HUDEP-2 (cell line): Measurements from ENCODE around the gene NCL.
"Not testable (repeated sequence)": the region's sequence is repeated elsewhere in the genome, so short reads cannot be mapped to it uniquely, and the experiment has no call there.

ENCODE experiments used
- DNase-seq, 76 experiments: peaks; one replicate each; lab custom pipeline; 2025; ENCODE audit not compliant: unreplicated experiment in 76 of 76; lab: John Stamatoyannopoulos, UW

The NCL gene

DNA sequence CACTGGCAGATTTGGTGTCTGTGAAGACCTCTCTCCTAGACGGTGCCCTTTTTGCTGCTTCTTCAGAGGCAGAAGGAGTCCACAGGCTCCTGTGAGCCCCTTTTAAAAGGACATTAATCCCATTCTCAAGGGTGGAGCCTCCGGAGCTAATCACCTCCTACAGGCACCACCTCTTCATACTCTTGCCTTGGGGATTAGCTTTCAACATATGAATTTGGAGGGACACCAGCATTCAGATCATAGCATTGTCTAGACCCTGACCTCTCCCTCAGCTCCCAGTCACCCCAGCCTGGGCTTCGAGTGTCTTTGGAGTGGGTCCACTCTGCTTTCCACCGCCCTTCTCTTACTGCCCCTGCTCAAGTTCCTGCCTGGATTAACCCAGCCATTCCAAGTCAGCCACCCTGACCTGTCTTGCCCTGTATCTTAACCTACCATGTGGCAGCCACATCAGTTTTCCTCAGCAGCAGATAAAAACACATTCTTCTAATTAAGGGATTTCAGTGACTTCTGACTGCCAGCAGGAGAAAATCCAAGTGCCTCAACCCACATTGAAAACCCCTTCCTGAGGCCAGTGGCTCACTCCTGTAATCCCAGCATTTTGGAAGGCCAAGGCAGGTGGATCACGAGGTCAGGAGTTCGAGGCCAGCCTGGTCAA is 6.1 kb upstream of the NCL start:
- no peak for DNase-seq

DNA sequence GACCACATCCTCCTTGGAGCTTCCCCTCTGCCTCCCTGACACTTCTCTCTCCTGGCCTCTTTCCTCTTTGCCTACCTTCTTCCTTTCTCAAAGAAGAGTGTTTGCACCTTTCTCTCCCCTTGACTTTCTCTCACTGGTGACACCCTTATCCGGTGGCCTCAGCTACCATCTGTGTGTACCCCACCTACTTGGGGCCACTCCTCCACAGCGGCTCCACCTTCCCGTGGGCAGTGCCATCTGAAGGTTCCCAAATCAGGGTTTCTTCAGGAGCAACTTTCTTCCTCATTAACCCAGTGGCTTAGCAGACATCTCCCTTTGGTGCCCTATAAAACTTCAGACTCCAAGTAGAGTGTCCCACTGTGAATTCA is 5.3 kb upstream of the NCL start:
- DNase-seq, result peak in 8 of 76 experiments; percentile 4 to 32 (median 16)

DNA sequence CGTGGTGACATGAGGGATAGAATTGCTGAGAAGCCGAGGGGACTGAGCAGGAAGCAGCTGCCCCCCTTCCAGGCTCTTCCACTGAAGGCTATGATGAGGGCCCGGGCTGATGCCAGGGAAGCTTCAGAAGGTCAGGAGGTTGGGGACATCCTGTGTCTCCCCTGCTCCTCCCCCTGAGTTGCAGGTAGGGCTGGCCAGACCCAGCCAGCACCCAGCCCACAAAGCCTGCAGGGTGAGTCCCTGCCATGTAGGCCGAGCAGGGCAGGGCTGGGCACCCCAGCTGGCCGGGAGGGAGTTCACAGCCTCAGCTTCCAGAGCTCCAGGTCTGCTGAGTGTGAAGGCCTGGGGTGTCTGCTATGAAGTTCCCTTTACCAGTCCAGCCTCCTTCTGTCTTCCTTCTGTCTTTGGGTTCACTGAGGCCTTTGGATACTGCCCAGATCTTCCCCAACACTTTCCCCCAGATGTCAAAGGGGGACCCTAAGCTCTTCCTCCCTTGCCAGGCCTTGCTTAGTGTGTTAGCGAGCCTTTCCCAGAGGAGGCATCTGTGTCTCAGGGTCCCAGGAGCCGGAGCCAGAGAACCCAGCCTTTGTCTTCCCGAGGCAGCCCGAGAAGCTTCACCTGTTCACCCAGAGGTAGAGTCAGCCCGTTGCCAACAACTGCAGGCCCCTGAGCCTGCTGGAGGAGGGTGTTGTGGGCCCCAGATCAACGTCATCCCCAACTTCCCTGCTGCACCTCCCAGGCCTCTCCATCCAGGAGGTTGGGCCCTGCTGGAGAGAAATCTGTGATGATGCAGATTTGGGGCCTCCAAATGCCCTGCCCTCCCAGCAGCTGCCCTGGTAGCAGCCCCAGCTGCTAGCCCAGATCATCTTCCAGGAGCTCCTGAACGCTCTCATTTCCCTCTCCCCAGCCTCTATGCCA is 3.6 kb upstream of the NCL start:
- DNase-seq, result no peak

DNA sequence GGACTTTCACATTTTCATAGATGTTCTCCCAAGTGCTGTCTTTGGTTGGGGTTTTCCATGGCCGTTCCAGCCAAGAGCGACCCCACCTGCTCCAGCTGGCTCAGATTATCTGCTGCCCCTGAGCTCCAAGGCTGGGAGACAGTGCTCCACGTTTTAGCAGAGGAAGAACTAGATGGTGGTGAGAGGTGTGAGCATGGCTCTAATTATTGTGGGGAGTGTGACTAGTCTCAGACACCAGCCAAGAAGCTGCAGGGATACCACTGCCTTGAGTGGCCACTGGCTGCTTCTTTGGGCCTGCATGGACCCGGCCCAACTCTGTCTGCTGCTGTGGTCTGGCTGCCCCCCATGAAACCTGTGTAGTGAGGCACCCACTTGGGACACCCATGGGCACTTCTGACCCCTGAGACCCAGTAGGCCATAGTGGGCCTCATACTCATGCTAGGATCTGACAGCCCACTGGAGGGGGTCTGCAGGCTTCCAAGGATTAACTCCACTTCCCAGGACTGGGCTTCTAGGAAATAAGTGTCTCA is 2.8 kb upstream of the NCL start:
- no peak for DNase-seq

DNA sequence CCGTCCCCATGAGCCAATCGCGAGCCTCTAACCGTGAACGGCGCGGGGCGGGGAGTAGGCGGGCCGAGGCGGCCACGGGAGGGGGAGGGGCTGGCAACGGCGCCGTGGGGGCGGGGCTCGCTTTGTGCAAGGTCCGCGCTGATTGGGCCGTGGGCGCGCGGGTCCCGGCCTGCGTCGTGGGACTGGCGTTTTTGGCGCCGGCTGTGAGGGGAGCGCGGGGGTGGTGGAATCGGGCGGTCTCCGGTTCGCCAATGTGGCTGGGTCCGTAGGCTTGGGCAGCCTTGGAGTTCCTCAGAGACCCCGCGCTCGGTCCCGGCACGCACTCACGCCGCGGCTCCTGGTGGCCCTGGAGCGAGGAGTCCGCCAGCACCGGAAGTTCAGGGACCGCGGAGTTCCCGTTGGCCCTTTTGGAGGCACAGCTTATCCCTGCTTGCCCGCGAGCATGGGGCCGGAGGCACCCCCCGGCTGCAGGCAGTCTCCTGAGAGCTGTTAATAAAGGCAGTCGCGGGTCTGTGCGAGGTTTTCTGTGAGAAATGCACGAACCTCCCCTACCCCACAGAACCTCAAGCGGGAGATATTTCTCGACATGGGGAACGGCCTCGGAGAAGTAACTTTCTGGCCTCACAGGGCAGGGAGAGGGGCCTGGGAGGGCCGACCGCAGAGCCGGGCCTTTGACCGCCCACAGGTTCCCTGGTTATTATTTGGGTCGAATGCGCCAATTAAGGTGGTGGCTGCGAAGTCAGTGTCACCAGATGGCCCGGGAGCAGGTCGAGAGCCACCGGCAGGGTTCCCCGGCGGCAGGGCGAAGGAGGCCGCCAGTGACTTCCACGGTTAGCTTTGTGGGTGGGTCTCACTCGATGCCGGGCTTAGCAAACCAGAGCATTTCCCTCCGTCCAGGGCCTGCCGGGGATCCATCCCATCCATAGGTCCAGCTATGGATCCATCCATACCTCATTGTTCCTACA is 574 bp upstream of the NCL start:
- peak in 74 of 76 experiments; percentile 57 to 98 (median 94) for DNase-seq

DNA sequence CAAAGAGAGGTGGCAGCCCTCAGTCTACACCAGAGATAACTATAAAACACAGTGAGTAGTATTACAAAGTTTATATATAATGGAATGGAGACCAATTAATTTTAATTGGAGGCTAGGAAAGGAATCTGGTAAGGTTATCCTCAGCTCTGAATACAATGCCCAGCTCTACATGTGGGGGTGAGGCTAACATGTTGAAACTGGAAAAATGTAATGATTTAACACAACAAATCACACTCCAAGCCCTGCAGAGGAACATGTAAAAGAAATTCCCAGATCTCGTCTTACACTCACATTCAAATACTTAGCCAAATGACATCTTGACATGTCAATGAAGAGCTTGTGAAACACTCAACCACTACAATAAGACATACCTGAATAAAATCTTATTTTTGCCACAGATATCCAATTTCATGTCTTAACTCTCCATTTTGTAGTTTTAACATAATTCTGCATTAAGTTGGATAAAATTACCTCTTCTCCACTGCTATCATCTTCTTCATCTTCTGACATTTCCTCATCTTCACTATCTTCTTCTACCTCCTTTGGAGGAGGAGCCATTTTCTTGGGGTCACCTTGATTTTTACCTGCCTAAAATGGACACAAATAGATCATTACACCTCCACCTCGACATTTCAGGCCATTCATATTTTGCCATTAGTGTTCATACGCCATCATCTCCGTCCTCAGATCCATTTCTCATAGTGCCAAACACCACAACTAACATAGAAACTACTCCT is 1.4 kb downstream of the NCL start:
- no peak for DNase-seq

DNA sequence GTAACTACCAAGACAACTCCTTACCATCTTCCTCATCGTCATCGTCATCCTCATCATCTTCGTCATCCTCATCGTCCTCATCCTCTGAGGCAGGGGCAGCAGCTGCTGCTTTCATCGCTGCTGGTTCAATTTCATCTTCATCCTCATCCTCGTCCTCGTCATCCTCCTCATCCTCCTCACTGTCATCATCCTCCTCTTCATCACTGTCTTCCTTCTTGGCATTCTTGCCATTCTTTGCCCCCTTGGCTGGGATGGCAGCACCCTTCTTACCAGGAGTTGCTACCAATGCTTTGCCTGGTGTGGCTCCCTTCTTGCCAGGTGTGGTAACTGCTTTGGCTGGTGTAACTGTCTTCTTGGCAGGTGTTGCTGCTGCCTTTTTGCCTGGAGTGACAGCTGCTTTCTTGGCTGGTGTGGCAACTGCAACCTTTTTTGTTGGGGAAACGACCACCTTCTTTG is 2.7 kb downstream of the NCL start:
- no peak for DNase-seq

DNA sequence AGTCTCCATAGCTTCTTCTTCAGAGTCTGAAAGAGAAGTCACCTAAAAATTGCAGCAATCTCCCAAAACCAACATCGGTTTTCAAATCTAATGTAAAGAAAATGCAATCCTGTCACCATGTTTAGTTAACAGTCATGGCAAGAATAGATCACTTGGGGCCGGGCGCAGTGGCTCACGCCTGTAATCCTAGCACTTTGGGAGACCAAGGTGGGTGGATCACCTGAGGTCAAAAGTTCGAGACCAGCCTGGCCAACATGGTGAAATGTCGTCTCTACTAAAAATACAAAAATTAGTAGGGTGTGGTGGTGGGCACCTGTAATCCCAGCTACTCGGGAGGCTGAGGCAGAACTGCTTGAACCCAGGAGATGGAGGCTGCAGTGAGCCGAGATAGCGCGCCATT is 3.4 kb downstream of the NCL start:
- not testable (repeated sequence) for DNase-seq

DNA sequence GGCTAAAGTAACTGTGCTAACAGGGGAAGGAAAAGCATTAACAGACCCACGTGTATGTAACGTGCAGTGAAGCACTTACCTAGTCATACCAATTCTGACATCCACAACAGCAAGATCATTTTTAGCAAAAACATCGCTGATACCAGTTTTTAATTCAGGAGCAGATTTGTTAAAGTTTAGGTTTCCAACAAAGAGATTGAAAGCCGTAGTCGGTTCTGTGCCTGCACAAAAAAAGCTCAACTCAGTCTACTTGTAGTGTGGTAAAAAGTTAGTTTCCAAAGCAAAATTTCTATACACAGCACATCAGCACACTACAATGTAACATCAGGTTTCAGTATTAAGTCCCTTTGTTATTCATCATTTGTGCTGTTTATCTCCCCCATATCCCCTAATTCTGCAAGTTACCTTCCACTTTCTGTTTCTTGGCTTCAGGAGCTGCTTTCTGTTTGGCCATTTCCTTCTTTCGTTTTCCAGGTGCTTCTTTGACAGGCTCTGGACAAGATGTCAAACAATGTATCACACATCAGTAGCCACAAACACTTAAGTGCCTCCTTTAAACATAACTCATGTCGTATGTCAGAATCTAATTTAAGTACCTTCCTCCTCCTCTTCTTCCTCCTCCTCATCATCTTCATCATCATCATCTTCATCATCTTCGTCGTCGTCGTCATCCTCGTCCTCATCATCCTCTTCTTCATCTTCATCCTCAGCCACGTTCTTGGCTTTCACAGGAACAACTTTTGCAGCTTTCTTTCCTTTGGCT is 4.0 kb downstream of the NCL start:
- DNase-seq, result no peak

DNA sequence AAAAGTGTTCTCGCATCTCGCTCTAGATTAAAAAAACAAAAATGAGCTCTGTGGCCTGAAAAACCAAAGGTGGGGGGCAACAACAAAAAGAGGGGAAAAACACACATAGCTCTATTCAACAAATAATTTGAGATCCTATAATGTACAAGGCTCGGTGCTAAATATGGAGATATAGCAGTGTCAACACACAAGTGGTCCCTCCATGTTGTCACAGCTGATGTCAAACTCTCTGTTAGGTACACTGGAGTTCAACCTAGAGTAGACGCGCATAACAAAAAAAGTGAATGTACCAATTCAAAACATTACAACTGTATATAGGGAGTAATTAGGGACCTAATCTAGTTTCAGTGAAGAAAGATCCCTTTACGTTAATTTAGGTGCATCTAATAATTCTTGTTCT is 5.9 kb downstream of the NCL start:
- no peak for DNase-seq

DNA sequence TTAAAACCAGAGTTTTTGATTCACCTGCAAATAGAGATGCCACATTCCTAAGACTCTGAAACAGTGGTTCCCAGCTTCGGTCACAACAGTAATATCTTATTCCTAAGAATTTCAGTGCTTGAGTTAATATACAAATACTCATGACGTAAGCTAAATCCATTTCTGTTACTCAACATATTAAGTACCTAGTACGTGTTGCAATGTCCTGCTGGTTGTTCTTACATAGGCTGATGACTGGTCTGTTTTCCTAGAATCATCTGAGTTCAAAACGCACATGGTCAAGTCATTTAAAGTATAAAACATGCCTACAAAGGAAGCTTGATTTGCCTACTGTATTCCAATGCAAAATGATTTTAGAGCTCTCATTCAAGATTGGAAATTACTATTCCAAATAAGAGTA is 7.2 kb downstream of the NCL start:
- DNase-seq, result no peak

DNA sequence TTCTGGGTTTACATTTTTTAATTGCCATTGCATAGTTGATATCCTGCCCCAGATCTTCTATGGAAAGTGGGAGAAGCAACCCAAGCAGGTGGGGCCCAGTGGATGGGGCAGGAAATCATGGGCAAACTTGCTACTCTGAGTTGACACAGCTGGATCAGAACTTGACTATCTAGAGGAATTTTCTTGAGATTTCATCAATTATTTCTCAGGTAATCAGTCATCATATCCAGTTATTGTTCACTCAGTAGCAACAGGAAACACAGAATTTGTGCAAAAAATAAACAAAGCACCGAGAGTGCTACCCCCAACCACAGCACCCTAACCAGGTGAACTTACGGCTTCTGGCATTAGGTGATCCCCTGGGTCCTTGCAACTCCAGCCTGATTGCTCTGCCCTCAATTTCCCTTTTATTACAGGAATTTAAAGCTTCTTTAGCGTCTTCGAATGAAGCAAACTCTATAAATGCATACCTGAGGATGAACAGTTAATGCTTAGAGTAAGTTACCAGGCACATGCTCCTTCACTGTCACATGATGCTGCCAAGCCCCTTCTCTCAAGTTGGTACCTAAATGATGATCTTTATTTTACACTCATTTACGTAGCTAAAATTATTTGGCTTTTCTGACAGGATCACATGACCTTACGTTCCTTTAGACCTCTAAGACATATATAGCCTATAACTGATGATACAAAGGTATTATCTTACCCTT is 7.8 kb downstream of the NCL start:
- DNase-seq, result no peak

DNA sequence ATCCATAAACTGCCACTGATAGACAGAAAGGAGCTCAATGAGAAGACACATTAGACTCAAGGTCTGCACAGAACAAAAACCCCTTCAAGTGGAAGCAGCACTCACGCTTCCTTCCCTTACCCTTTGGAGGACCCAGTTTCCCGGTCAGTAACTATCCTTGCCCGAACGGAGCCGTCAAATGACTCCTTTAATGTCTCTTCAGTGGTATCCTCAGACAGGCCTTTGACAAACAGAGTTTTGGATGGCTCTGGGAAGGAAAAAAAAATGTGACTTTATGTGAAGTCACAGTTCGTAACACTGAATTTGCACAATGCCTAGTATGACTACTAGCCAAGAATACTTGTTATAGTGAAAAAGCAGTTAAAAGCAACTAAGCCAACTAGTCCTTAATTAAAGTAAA is 8.4 kb downstream of the NCL start:
- no peak for DNase-seq

DNA sequence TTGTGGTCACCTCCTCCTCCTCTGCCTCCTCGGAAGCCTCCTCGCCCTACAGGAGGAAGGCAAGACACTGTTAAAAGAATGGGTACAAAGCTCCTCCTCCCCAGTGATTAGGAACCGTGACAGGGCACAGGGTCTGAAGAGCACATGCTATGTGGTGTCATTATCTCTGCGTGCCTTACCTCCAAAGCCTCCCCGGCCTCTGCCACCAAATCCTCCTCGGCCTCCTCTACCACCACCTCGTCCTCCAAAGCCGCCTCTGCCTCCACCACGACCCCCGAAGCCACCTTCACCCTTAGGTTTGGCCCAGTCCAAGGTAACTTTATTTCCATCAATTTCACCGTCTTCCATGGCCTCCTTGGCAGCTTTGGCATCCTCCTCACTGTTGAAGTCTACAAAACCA is 9.1 kb downstream of the NCL start:
- DNase-seq, result peak in 1 of 76 experiments; percentile 13

DNA sequence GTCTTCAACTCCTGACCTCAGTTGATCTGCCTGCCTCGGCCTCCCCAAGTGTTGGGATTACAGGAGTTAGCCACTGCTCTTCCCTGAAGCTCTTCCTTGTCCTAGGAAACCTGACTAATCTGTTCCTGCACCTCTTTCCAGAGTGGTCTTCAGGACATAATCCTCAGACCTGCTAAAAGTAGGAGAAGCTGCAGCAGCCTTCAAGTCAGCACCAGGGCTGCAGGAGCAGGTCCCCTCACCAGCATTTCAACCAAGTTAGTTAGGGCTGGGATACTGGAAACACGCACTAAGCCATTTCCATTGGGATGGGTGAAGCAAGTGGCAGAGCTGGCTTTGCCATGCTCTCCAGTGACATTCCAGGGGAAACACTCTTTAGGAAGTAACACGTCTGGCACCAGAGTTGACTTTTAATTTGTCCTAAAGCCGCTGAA is 9.9 kb downstream of the NCL start:
- no peak for DNase-seq

DNA sequence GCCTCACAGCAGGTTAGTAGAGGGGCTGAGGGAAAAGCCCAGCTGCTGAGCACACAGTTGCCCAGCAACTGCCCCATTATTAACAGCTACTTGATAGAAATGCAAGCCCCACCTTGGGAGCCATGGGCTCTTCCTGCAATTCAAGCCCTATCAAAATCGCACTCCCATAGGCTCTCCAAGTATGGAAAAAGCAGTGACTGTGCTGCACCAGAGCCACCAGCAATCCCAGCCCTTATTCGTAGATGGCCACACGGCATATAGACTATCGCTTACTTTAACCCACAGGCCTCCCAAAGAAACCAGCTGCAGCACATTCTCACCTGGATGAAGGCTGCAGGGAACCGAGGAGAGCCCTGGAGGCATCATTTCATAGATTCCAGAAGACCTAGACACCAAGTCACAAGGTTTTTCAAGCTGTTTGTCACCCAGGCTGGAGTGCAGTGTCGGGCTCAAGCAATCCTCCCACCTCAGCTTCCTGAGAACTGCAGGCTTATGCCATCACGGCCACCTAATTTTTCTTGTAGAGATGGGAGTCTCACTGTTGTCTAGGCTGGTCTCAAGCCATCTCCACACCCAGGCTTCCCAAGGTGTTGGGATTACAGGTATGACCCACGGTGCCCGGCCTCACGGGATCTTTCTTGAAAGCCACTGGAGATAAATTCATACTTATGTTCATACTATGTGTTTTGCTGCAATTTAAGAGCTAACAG is 11.3 kb downstream of the NCL start:
- DNase-seq, result peak in 8 of 76 experiments; percentile 13 to 43 (median 30)

DNA sequence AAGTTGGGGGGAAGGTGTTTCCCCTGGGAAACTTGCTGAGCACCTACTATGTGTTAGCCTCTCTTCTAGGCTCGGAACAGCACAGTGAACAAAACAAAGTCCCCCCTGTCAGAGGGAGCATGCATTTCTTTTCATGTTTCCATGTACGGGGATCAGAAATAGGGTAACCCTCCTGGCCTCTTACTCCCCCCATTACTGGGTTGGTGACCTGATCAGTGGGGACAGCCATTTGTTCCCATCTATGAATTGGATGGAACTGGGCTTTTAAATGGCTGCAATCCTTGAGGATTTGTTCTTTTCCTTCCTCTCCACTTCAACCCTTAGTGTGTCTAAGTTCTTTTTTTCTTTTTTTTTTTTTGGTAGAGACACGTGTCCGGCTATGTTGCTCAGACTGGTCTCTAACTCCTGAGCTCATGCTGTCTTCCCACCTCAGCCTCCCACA is 13.7 kb downstream of the NCL start:
- DNase-seq, result no peak

DNA sequence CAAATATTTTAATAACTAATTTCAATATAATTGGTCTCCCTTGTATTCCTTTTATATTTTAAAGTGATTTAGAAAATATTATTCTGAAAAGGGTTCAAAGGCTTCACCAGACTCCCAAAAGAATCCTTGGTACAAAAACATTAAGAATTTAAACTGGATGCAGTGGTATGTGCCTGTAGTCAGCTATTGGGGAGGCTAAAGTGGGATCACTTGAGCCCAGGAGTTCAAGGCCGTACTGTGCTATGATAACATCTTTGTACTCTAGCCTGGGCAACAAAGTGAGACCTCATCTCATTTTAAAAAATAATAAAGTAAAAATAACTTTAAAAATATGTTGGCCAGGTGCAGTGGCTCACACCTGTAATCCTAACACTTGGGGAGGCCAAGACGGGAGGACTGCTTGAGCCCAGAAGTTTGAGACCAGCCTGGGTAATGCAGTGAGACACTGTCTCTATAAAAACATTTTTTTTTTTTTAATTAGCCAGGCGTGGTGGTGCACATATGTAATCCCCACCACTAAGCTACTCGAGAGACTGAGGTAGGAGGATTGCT is 14.7 kb downstream of the NCL start:
- DNase-seq, result no peak
